HCEC 1CT (cell line): Measurements from ENCODE around the gene RUVBL2.

Source experiments
- DNase-seq: peaks from one replicate; pipeline ENCODE4 v3.0.0-alpha.2; 2017

RUVBL2 gene

DNA sequence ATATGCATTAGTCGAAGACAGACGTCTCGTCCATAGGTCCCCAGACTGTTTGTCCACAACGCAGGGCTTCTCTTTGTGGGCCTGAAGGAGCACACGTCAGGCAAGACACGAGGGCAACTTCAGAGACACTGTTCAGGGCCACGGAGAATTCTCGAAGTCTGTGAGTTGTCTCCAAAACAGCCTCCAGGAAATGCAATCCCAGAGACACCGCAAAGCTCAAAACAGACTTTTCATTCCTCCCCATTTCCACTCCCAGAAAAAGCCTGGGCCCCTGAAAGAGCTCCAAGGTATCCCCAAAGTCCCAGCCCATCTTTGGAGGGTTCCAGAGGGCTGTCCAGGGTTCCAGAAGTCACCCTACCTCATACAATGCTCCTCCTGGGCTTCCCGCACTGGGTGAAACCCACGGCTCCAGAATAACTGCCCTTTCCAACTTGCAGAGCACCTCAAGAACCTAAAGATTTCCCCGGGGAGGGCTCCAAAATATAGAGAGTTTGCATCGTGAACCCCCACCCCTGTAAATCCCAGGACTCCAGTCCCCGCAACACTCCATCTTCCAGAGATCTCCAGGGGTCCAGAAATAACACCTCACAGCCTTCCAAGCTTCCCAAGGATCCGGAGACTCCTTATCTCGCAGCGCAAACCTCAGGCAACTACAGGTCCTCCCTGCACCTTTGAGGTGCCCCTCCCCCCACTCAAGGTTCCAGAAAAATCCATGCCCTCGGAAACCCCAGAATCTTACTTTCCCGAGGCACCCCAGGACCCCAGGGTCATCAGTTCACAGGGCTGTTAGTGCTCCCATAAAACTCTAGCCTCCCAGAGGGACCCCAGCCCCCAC is 29.3 kb upstream of the RUVBL2 start:
- DNase-seq: peak; percentile 49

DNA sequence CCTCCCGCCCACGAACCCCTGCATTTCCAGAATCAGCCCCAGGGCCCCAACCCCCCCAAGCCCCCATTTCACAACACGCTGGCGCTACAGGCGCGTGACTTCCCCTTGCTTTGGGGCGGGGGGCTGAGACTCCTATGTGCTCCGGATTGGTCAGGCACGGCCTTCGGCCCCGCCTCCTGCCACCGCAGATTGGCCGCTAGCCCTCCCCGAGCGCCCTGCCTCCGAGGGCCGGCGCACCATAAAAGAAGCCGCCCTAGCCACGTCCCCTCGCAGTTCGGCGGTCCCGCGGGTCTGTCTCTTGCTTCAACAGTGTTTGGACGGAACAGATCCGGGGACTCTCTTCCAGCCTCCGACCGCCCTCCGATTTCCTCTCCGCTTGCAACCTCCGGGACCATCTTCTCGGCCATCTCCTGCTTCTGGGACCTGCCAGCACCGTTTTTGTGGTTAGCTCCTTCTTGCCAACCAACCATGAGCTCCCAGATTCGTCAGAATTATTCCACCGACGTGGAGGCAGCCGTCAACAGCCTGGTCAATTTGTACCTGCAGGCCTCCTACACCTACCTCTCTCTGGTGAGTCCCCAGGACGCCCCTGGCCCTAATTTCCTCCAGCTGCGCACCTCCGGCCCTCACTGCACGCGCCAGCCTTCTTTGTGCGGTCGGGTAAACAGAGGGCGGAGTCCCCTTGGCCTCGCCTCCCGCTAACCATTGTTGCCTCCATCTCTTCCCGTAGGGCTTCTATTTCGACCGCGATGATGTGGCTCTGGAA is 28.5 kb upstream of the RUVBL2 start, which contains the start of gene FTL:
Gene FTL, plus strand, starts transcription at position 270 of the 766 bp plus-strand sequence. Its CDS starts 199 bp downstream, at position 469.
- peak; percentile 95 for DNase-seq

DNA sequence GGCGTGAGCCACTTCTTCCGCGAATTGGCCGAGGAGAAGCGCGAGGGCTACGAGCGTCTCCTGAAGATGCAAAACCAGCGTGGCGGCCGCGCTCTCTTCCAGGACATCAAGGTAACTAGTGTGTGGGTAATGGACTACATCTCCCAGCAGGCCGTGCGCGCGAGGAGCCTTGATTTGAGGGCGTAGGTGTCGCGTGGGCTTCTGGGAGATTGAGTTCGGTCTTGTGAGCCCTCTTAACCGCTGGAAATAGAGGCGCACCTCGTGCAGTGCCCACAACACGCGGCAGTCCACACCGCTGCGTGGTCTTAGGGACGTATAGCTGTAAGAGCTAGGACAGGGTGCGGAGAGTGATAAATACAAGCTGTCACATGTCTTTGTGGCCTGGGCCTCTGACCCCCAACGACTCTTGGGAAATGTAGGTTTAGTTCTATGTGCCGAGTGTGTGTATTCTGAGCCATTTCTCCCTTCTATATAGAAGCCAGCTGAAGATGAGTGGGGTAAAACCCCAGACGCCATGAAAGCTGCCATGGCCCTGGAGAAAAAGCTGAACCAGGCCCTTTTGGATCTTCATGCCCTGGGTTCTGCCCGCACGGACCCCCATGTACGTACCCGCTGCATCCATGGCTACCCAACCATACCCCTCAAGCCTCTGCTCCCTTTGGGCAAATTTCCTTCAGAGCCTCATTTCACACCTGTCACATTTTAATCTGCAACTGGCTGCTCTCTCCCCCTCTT is 27.7 kb upstream of the RUVBL2 start:
- DNase-seq: peak; percentile 64

DNA sequence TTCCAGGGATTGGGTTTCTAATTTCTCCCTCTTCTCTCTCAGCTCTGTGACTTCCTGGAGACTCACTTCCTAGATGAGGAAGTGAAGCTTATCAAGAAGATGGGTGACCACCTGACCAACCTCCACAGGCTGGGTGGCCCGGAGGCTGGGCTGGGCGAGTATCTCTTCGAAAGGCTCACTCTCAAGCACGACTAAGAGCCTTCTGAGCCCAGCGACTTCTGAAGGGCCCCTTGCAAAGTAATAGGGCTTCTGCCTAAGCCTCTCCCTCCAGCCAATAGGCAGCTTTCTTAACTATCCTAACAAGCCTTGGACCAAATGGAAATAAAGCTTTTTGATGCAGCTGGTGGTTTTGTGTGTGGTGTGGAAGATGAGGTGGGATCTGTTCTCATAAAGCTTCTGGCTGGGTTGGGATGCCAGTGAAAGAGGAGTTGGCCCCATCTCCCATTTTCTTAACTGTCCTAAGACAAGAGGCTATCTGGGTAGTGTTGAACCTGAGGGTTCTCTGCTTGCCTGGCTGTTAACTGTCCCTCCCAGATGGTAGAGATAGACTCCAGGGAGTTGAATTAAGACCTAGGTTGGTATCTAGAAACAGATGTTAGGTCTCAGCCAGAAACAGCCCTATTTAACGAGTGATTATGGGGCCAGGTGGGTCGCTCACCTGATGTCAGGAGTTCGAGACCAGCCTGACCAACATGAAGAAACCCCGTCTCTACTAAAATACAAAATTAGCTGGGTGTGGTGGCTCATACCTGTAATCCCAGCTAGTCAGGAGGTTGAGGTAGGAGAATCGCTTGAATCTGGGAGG is 26.9 kb upstream of the RUVBL2 start:
- peak; percentile 24 for DNase-seq

DNA sequence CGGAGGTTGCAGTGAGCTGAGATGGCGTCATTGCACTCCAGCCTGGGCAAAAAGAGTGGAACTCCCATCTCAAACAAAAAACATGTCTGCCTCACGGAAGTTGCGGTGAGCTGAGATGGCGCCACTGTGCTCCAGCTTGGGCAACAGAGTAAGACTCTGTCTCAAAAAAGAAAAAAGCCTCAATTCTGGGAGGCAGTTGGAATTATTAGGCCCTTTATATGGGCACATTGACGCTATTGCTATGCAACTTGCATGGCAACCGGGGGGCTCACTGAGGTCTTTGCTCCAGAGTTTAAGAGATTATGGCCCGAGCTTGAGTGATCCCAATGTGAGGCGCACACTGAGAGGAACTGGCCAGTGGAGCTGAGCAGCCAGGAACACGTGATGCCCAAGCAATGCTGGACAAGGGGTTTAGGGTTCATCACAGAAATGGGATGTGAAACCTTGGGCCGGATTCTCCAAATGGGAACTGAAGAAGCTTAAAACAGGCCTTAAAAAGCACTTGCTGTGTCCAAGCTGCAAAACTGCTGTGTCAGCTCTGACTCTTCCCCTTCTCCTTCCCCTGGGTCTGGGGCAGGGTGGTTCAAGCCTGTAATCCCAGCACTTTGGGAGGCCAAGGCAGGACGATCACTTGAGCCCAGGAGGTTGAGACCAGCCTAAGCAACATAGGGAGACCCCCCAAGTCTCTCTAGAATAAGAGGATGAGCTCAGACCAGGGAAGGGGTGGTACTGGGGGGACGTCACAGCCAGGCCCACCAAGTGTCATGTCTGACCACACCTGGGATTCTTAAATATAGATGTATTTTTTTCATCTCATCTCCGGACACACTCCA is 26.1 kb upstream of the RUVBL2 start:
- DNase-seq: peak; percentile 77

DNA sequence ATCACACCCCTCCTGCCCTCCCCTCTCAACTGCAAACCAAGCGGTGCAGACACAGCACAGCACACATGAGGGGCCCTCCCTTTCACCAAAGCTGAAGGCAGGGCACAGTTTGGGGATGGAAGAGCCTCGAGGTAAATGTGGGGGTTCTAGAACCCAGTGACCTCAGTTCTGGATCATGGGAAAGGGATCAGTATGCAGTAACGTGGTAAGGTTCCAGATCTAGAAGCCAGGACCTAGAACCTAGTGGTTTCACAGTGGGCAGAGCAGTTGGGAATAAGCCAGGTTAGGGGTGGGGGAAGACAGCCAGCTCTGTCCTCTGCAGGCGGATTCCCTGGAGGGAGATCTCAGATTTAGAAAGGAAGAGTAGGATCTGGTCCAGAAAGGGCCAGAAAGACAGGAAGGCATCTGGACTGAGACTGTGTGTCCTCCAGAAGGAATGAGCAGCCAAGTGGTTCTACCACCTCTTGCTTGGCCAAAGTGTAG is 25.5 kb upstream of the RUVBL2 start:
- no peak for DNase-seq

DNA sequence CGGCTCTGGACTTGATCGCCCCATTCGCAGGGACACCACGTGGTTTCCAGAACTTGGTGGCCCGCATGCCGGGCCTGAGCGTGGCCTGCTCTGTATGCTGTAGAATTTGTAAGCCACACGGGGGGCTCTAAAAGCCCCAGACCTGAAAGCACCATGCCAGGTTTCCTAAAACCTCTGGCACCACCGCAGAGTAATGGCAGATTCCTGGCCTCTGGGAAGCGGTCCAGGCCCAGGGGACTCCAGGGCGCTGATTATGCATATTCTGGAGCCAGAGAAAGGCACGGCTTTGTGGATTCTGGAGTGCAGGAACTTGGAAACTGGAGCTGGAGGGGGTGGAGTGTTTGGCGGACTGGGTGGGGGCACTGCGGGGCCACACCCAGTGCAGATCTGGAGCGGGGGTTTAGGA is 24.9 kb upstream of the RUVBL2 start:
- DNase-seq: no peak

DNA sequence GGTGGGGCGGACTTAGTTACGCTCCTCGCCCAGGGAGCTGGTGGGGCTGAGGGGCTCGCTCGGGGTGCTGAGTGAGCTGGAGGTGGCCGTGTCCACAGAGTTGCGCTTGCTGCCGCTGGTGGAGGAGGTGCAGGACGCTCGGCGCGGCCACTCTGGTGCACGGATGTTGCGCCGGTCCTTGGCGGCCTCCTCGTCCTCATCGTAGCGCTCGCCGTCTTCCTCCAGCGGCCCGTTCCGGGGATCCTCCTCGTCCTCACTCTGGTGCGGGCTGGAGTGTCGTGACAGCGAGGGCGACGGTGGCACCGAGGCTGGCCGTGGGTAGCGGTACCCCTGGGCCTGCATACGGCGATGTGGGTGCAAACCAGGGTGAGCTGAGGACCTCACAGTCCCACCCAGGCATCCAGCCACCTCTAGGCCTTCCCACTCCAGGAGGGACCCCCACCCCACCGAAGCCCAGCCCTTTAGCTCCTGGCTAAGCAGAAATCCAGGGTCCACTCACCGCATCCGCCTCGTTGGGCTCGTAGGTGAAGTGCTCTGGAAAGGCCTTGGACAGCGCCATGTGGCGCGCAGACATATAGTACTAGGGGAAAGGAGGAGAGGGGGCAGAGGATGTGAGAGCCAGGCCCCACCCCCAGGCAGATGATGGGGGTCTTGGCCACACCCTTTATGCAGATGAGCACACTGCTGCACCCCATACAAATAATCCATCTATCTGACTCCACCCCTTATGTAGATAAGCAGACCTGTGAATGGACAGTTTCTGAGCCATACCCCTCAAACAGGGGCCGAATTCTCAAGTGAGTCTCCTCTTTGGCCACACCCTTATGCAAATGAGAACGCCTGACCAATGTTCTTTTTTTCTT is 24.2 kb upstream of the RUVBL2 start:
- peak; percentile 29 for DNase-seq

DNA sequence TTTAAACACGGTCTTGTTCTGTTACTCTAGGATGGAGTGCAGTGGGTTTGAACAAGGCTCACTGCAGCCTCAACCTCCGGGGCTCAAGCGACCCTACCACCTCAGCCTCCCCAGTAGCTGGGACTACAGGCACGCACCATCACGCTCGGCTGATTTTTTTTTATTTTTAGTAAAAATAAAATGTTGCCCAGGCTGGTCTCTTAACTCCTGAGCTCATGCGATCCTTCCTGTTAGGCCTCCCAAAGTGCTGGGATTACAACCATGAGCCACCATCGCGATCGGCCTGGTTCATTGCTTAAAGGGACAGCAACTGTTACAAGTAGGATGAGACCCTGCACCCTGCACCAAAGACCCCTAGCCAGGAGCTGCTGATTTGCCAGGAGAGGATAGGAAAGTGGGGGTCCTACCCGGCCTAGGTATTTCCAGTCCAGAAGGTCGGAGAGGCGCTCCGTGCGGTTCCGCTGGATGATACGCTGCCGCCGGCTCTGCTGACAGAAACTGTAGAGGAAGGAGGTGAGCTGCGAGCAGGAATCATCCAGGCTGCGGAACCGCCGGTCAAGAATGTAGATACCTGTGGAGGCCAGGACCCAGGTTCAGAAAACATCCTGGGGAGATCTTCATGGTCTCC is 23.4 kb upstream of the RUVBL2 start:
- no peak for DNase-seq

DNA sequence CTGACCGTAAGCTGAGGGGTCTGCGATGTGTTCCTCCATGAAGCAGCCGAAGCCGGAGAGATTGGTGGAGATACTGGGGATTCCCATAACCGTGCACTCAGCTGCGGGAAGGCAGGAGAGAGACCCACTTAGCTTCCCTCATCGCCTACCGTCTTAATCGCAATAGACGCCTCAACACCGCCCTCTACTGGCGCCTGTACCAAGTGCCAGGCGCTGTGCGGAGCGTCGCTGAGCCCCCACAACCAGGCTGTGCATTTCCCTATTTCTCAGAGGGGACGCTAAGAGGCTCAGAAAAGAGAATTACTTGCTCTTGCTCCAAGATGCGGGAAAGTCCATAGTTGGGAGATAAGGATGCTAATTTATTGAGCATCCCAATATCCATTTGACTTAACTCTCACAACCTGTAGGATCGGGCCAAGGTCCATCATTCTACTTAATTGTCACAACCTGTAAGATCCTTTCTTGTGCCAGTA is 22.7 kb upstream of the RUVBL2 start:
- DNase-seq: peak; percentile 65

DNA sequence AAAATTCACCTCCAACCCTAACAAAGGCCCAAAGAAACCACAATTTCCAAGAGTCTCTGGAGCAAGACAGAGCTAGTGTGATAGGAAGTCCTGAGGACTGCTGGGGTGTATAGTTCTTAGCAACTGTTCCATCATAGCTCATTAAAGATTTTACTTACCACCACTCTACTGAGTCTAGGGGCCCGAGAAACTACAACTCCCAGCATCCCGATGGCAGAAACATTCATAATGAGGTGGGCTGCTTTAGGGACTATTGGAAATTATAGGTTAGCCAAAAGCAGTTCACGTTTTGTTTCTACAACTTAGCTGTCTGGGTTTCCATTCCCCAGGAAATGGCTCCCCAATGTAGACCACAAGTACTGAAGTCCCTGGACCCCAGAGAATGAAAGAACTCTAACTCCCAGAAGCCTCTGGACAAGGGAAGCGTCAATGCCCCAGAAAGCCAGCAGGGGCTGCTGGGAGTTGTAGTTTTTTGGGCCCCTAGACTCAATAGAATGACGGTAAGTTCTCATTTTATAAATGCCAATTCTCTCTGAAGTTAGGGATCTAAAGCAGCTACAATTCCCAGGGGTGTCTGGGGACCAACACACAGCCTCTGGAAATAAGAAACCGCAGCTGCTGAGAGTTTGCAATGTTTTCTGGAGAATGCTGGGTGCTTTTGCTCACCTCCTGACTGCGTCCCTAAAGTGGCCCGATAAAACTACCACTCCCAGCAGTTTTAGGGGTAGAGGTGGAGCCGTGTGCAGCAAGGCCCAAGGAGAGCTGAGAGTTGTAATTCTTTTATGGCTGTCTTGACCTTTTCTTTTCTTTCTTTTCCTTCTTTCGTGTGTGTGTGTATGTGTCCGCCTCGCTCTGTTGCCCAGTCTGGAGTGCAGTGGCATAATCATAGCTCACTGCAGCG is 17.5 kb upstream of the RUVBL2 start:
- DNase-seq: no peak

DNA sequence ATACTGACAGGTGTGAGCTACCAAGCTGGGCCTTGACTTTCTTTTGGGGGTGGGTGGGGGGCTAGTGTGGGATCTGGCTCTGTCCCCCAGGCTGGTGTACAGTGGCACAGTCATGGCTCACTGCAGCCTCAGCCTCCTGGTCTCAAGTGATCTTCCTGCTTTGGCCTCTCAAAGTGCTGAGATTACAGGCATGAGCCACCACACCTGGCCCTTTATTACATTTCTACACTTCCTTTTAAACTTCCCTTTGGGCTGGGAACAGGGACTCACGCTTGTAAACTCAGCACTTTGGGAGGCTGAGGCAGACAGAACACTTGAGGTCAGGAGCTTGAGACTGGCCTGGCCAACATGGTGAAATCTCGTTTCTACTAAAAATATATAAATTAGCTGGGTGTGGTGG is 16.6 kb upstream of the RUVBL2 start:
- no peak for DNase-seq

DNA sequence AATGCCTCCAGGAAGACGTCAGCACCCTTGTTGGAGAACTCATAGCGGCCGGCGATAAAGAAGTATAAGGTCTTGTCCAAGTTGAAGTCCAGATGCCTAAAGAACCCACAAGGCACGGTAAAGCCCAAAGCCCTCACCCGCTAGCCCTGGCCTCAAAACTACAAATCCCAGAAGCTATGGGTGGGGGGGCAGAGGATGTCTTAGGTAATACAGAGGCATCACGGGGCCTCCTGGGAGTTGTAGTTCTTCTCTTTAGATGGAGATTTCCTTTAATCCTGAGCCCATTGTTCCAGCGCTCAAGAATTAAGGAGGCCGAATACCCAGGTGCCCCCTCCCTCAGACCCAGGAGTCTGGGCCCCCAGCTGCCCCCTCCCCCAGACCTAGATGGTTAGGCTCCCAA is 11.4 kb upstream of the RUVBL2 start:
- DNase-seq: no peak

DNA sequence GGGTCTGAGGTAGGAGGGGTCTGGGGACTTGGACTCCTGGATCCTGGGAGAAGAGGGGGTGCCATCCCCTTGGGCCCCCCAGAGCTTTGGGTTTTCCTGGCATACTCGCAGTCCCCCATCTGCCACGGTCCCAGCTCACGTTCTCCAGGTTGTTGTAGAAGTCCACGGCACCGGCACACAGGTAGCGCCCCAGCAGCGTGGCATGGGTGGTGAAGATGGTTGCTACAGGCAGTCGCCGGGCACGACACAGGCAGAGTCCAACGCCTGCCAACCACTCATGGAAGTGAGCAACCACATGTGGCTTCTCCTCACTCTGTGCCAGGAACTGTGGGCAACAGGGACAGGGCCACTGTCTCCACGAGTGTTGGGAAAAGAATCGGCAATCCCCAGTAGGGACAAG is 8.0 kb upstream of the RUVBL2 start:
- DNase-seq: no peak

DNA sequence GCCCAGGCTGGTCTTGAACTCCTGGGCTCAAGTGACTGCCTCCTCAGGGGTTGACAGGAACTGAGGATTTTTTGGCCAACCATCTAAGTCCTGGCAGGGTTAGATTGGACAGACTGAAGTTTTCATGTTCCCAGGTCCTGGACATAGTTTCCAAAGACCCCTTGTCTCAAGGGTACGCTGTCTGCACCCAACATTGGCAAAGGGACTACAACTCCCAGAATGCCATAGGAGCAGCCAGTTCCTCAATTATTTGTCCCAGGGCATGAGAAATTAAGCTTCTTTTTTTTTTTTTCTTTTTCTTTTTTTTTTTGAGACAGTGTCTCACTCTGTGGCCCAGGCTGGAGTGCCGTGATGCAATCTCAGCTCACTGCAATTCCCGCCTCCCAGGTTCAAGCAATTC is 7.5 kb upstream of the RUVBL2 start:
- DNase-seq: no peak

DNA sequence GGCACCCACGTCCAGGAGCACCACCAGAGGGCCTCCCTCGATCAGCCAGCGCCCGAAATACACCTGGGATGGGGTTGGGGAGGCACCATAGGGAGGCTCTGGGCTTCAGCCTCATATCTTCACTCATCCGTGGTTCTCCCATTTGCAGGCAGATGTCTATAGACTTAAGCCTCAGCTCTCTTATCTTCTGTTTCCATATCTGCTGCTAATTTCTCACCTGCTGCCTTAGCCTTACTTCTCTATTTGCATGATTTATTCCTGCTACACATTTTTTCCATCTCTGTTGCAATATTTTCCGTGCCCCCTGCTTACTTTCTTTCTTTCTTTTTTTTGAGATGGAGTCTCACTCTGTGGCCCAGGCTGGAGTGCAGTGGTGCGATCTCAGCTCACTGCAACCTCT is 6.4 kb upstream of the RUVBL2 start:
- no peak for DNase-seq

DNA sequence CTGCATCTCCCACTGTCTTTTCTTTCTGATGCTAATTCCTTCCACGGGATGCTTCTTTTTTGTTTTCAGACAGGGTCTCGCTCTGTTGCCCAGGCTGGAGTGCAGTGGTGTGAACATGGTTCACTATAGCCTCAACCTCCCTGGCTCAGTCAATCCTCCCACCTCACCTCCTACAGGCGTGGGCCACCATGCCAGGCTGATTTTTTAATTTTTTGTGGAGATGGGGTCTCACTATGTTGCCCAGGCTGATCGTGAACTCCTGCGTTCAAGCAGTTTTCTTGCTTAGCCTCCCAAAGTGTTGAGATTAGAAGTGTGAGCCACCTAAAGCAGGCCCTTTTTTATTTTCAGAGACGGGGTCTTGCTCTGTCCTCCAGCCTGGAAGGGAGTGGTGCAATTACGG is 5.4 kb upstream of the RUVBL2 start:
- no peak for DNase-seq

DNA sequence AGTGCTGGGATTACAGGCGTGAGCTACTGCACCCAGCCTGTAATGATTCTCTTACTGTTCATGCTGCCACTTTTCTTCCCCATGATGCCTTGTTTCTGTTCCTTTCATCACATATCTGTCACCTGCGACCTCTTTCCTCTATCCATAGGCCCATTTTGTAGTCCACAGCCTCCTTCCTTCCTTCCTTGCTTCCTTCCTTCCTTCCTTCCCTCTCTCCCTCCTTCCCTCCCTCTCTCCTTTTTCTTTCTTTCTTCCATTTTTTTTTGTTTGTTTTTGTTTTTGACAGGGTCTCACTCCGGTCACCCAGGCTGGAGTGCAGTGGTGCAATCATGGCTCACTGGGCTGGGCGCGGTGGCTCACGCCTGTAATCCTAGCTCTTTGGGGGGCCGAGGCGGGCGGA is 4.8 kb upstream of the RUVBL2 start:
- no peak for DNase-seq
